HG02763 (cell line): Measurements from ENCODE around the gene APOBR.

Experiments used
- ATAC-seq: cut with Tn5 transposase; IDR thresholded peaks from one replicate; pipeline ENCODE4 v1.9.1; 2021; ENCODE audit warnings: mild to moderate bottlenecking, moderate library complexity; ENCODE audit not compliant: unreplicated experiment

Gene APOBR

DNA sequence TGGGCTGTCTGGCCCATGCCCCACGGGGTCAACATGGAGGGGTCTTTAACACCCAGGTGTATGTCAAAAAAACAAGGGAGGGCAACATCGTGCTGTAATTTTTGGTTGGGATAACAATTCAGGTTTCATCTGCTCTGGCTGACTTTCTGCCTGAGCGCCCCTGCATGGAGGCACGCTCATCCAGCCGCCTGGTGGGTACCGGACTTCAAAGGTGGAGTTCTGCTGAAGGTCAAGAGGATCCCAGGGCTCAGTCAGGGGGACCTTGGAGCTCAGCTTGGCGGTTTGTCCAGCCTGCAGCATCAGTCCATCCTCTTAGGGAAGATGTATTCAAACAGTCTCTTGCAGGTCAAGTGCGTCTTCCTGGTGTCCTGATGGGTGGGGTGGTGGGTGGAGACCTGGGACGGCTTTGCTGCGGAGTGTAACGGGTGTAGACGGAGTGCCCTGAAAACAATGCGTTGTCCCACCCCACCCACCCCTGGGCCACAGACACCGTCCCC is 53.9 kb downstream of the APOBR start:
- no peak for ATAC-seq
